SU-DHL-6 (cell line): ENCODE data around the gene ZC3H4.

Experiments
- H2AFZ ChIP-seq: fragments of 200-600 bp; sonication (generic); 2 replicates; pipeline ENCODE4 v1.6.1; 2014; ENCODE audit warnings: low read depth, mild to moderate bottlenecking, moderate library complexity, mixed read lengths, antibody characterized with exemption, low read length; ENCODE audit not compliant: severe bottlenecking
- H3F3A ChIP-seq: fragments of 200-600 bp; shearing (Covaris generic); 2 replicates; pipeline ENCODE4 v1.6.0; 2016; ENCODE audit warnings: antibody characterized with exemption, mild to moderate bottlenecking; ENCODE audit not compliant: insufficient read depth
- H3K27ac ChIP-seq: fragments of 200-600 bp; sonication (generic); 2 replicates; pipeline ENCODE4 v1.5.1; 2016; ENCODE audit warnings: low read depth, mild to moderate bottlenecking, low read length, moderate library complexity, mixed read lengths
- H3K27me3 ChIP-seq: fragments of 200-600 bp; sonication (generic), shearing (Covaris generic); 2 replicates; pipeline ENCODE4 v1.6.0; 2014; ENCODE audit warnings: mild to moderate bottlenecking, low read length
- H3K36me3 ChIP-seq: fragments of 200-600 bp; sonication (generic); 2 replicates; pipeline ENCODE4 v1.6.1; 2014; ENCODE audit warnings: mild to moderate bottlenecking, low read length, mixed read lengths
- H3K4me2 ChIP-seq: fragments of 300-600, 200-600 bp; shearing (Covaris generic), sonication (generic); 2 replicates; pipeline ENCODE4 v1.6.0; 2014; ENCODE audit warnings: low read length, low read depth, mild to moderate bottlenecking; ENCODE audit not compliant: poor library complexity, severe bottlenecking
- H3K4me3 ChIP-seq: fragments of 200-600 bp; sonication (generic); 2 replicates; pipeline ENCODE4 v1.5.1; 2014; ENCODE audit warnings: antibody characterized with exemption, low read length, mild to moderate bottlenecking, mixed read lengths; ENCODE audit not compliant: insufficient read depth, poor library complexity, severe bottlenecking
- H3K79me2 ChIP-seq: fragments of 200-600 bp; sonication (generic); 2 replicates; pipeline ENCODE4 v1.6.1; 2014; ENCODE audit warnings: mild to moderate bottlenecking, low read length, moderate library complexity; ENCODE audit not compliant: insufficient read depth
- H3K9ac ChIP-seq: fragments of 200-600 bp; sonication (generic); 2 replicates; pipeline ENCODE4 v1.7.0; 2014; ENCODE audit warnings: mild to moderate bottlenecking, low read length
- H3K9me2 ChIP-seq: fragments of 200-600 bp; sonication (generic); replicated peaks from 2 replicates; pipeline ENCODE4 v1.6.1; 2014; ENCODE audit warnings: low read length; ENCODE audit not compliant: insufficient read depth
- H3K9me3 ChIP-seq: fragments of 200-600 bp; sonication (generic); 2 replicates; pipeline ENCODE4 v1.6.1; 2014; ENCODE audit warnings: low read length, mixed read lengths; ENCODE audit not compliant: insufficient read depth
- H4K20me1 ChIP-seq: fragments of 200-600 bp; sonication (generic); 2 replicates; pipeline ENCODE4 v1.6.1; 2014; ENCODE audit warnings: low read depth, mild to moderate bottlenecking, antibody characterized with exemption, low read length, moderate library complexity, mixed read lengths
- EZH2phosphoT487 ChIP-seq: fragments of 200-600 bp; sonication (generic), shearing (Covaris generic); conservative IDR thresholded peaks from 2 replicates; pipeline ENCODE4 v1.6.1; 2018; ENCODE audit warnings: mild to moderate bottlenecking, antibody characterized with exemption, low read length, moderate library complexity, mixed read lengths
- TF ChIP-seq, protein P1 (sequence below): fragments of 200-600 bp; sonication (generic); IDR thresholded peaks from one replicate; pipeline ENCODE4 v1.5.1; 2017; ENCODE audit warnings: antibody characterized with exemption, mild to moderate bottlenecking, low read length, moderate library complexity; ENCODE audit not compliant: insufficient read depth, poor library complexity, severe bottlenecking

The ZC3H4 gene

DNA sequence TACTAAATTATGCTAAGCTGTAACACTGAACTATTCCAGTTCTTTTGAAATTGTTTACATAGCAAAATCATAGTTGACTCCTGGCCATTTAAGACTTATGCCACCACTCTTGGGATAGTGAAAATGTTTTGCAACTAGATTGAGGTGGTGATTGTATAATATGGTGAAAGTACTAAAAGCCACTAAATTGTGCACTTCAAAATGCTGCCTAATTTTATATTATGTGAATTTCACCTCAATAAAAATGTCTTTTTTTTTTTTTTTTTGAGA is 12.0 kb upstream of the ZC3H4 start:
- TF ChIP-seq EZH2phosphoT487, result no peak
- TF ChIP-seq, protein P1, sequence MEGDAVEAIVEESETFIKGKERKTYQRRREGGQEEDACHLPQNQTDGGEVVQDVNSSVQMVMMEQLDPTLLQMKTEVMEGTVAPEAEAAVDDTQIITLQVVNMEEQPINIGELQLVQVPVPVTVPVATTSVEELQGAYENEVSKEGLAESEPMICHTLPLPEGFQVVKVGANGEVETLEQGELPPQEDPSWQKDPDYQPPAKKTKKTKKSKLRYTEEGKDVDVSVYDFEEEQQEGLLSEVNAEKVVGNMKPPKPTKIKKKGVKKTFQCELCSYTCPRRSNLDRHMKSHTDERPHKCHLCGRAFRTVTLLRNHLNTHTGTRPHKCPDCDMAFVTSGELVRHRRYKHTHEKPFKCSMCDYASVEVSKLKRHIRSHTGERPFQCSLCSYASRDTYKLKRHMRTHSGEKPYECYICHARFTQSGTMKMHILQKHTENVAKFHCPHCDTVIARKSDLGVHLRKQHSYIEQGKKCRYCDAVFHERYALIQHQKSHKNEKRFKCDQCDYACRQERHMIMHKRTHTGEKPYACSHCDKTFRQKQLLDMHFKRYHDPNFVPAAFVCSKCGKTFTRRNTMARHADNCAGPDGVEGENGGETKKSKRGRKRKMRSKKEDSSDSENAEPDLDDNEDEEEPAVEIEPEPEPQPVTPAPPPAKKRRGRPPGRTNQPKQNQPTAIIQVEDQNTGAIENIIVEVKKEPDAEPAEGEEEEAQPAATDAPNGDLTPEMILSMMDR, result no peak
- Histone ChIP-seq H3K27ac (no peak overlapping the region), H3K9me3 (no peaks in the 10 kb centered on the region; the same call in 1 of the 2 replicates)

GRCh38 chr19:47124937-47125668 is 11.5 kb upstream of the ZC3H4 start:
- H3K9me3 ChIP-seq, result no peaks in the 10 kb centered on the region; the same call in 1 of the 2 replicates
- H3K9me2 ChIP-seq, result no peaks in the 10 kb centered on the region
- H3K4me2 ChIP-seq, result no peak overlapping the region
- no peak overlapping the region for H3K27ac ChIP-seq
- no peaks in the 10 kb centered on the region for H3K27me3 ChIP-seq
- no peaks in the 10 kb centered on the region for H3K79me2 ChIP-seq
- no peak for TF ChIP-seq EZH2phosphoT487
- TF ChIP-seq, protein P1, result peak; percentile 49
- H3K36me3 ChIP-seq, result no peaks in the 10 kb centered on the region
- no peak overlapping the region for H2AFZ ChIP-seq
- H4K20me1 ChIP-seq, result no peaks in the 10 kb centered on the region
- H3F3A ChIP-seq, result no peaks in the 10 kb centered on the region
- no peak overlapping the region for H3K4me3 ChIP-seq
- H3K9ac ChIP-seq, result no peak overlapping the region

More for the DNA sequence above, 12.0 kb upstream of the ZC3H4 start:
- Histone ChIP-seq H3F3A (no peaks in the 10 kb centered on the region), H3K36me3 (no peaks in the 10 kb centered on the region), H2AFZ (no peak overlapping the region), H3K79me2 (no peaks in the 10 kb centered on the region), H3K9ac (no peak overlapping the region), H3K27me3 (no peaks in the 10 kb centered on the region), H4K20me1 (no peaks in the 10 kb centered on the region), H3K4me2 (no peak overlapping the region), H3K9me2 (no peaks in the 10 kb centered on the region), H3K4me3 (no peak overlapping the region)

GRCh38 chr19:47123406-47123805 is 9.8 kb upstream of the ZC3H4 start:
- Histone ChIP-seq H3K4me2 (no peak overlapping the region), H3K27me3 (no peaks in the 10 kb centered on the region), H3K4me3 (no peak overlapping the region), H3K27ac (no peak overlapping the region), H2AFZ (no peak overlapping the region), H3K36me3 (no peaks in the 10 kb centered on the region), H3K9me2 (no peaks in the 10 kb centered on the region), H3K79me2 (no peaks in the 10 kb centered on the region), H3F3A (no peaks in the 10 kb centered on the region), H4K20me1 (no peaks in the 10 kb centered on the region), H3K9me3 (no peaks in the 10 kb centered on the region), H3K9ac (no peak overlapping the region)
- TF ChIP-seq EZH2phosphoT487, result no peak
- TF ChIP-seq, protein P1, result no peak
